NT2/D1 (cell line): Measurements from ENCODE around the gene VAPA.
"Not testable (repeated sequence)": the region's sequence is repeated elsewhere in the genome, so short reads cannot be mapped to it uniquely, and the experiment has no call there.

Experiments used
- DNase-seq: peaks from one replicate; pipeline ENCODE4 v3.0.0-alpha.2; 2011; ENCODE audit warnings: low read depth, low spot score
- H3K27me3 ChIP-seq: 2 replicates; pipeline ENCODE4 v1.6.0; 2011; ENCODE audit warnings: mild to moderate bottlenecking; ENCODE audit not compliant: insufficient read length, insufficient read depth
- H3K36me3 ChIP-seq: 2 replicates; pipeline ENCODE4 v1.6.1; 2011; ENCODE audit warnings: mild to moderate bottlenecking, low read length, mixed read lengths; ENCODE audit not compliant: insufficient read depth, insufficient read length
- H3K4me1 ChIP-seq: 2 replicates; pipeline ENCODE4 v1.5.1; 2011; ENCODE audit not compliant: insufficient read depth, insufficient read length
- H3K4me3 ChIP-seq: 2 replicates; pipeline ENCODE4 v1.5.1; 2011; ENCODE audit warnings: low read depth; ENCODE audit not compliant: insufficient read length
- H3K9ac ChIP-seq: 2 replicates; pipeline ENCODE4 v1.6.0; 2011; ENCODE audit warnings: low read depth; ENCODE audit not compliant: insufficient read length
- H3K9me3 ChIP-seq: 2 replicates; pipeline ENCODE4 v1.5.1; 2011; ENCODE audit warnings: mild to moderate bottlenecking, low read length; ENCODE audit not compliant: insufficient read depth
- SUZ12 ChIP-seq: IDR thresholded peaks from 2 replicates; pipeline ENCODE4 v1.6.1; 2011; ENCODE audit not compliant: insufficient read length, insufficient read depth; ENCODE audit errors: extremely low read depth
- YY1 ChIP-seq: IDR thresholded peaks from 2 replicates; pipeline ENCODE4 v1.6.1; 2011; ENCODE audit not compliant: insufficient read length, insufficient read depth
- ZNF274 ChIP-seq: IDR thresholded peaks from 2 replicates; pipeline ENCODE4 v1.6.1; 2011; ENCODE audit warnings: mild to moderate bottlenecking, low read depth, low read length

The VAPA gene

DNA sequence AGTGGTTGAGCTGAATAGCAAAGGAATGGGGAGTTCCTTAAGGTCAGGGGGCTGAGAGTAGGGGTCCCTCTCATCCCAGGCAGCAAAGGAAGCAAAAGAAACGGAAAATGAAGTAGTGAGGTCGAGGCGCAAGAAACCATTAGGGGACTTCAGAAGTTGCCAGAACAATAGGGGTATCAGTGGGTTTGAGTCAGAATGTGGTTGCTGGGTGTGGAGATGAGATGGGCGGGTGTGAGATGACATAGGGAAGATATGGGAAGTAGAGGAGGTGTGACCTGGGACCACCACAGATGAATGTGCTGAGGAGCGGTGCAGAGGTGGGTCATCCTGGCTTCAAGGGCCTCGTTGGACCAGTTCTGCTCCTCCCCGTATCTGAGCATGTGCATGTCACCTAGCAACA is 13.1 kb upstream of the VAPA start:
- Histone ChIP-seq H3K9ac (no peak overlapping the region), H3K4me3 (no peak overlapping the region), H3K36me3 (no peaks in the 10 kb centered on the region), H3K27me3 (no peaks in the 10 kb centered on the region), H3K4me1 (no peaks in the 10 kb centered on the region), H3K9me3 (no peaks in the 10 kb centered on the region)
- DNase-seq, result no peak
- no peak for TF ChIP-seq YY1
- no peak for TF ChIP-seq SUZ12
- TF ChIP-seq ZNF274, result no peak

DNA sequence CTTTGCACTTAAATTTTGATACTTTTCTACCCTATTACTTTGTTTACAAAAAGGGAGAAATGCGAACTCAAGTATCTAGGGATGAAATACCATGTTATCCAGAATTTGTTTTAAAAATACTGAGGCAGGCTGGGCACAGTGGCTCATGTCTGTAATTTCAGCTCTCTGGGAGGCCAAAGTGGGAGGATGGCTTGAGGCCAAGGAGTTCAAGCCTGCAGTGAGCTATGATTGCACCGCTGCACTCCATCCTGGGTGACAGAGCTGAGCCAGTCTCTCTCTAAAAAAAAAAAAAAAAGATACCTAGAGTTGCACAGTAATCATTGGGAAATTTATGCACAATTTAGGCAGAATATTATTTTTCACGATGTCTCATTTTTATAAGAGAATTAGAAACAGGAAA is 12.4 kb upstream of the VAPA start:
- Histone ChIP-seq H3K36me3 (no peaks in the 10 kb centered on the region), H3K27me3 (no peaks in the 10 kb centered on the region), H3K9me3 (no peaks in the 10 kb centered on the region), H3K9ac (no peak overlapping the region), H3K4me1 (no peaks in the 10 kb centered on the region), H3K4me3 (no peak overlapping the region)
- no peak for TF ChIP-seq YY1
- no peak for TF ChIP-seq ZNF274
- no peak for TF ChIP-seq SUZ12
- DNase-seq, result no peak

DNA sequence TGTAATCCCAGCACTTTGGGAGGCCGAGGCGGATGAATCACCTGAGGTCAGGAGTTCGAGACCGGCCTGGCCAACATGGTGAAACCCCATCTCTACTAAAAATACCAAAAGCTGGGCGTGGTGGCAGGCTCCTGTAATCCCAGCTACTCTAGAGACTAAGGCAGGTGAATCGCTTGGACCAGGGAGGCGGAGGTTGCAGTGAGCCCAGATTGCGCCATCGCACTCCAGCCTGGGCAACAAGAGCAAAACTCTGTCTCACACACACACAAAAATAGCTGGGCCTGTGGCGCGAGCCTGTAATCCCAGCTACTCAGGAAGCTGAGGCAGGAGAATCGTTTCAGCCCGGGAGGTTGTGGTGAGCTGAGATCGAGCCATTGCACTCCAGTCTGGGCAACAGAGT is 11.6 kb upstream of the VAPA start:
- H3K9ac ChIP-seq, H3K36me3 ChIP-seq, DNase-seq, H3K9me3 ChIP-seq, H3K4me1 ChIP-seq, H3K4me3 ChIP-seq, H3K27me3 ChIP-seq: not testable (repeated sequence)

DNA sequence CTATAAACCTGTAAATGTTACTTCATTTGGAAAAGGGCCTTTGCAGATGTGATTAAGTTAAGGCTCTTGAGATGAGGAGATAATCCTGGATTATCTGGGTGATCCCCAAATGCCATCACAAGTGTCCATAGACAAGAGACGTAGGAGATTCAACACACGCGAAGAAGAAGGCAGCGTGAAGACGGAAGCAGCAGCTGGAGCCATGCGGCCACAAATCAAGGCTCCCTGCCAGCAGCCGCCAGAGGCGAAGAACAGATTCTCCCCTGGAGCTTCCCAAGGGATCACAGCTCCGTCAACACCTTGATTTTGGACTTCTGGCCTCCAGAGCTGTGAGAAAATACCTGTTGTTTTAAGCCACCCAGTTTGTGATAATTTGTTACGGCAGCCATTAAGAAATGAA is 11.0 kb upstream of the VAPA start:
- no peaks in the 10 kb centered on the region for H3K4me1 ChIP-seq
- H3K27me3 ChIP-seq, result no peaks in the 10 kb centered on the region
- H3K4me3 ChIP-seq, result no peak overlapping the region
- H3K9ac ChIP-seq, result no peak overlapping the region
- DNase-seq, result no peak
- no peaks in the 10 kb centered on the region for H3K36me3 ChIP-seq
- no peaks in the 10 kb centered on the region for H3K9me3 ChIP-seq
- TF ChIP-seq YY1, result no peak
- no peak for TF ChIP-seq SUZ12
- no peak for TF ChIP-seq ZNF274

DNA sequence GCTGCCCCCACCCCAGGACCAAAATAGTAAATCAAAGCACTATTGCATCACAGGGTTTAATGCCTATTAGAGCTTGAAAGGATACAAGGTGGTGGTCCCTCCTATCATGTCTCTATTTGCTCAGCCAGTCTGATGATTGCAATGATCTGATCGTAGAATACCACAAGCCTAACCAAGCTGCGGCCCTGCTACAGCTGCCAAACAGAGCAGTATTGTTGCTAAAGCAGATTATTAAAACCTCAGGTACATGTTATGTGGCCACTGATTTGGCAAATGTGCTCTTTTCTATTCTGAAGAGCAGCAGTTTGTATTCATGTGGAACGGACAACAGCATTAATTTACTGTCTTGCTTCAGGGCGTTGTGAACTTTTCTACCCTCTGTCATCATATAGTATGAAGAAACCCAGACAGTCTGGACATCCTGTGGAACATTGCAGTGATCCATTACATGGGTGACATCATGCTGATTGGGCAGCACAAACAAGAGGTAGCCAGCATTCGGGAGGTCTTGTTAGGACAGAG is 8.4 kb upstream of the VAPA start:
- H3K4me1 ChIP-seq, result no peaks in the 10 kb centered on the region
- DNase-seq, result no peak
- TF ChIP-seq YY1, result no peak
- no peak for TF ChIP-seq SUZ12
- no peak for TF ChIP-seq ZNF274
- H3K27me3 ChIP-seq, result no peaks in the 10 kb centered on the region
- no peak overlapping the region for H3K4me3 ChIP-seq
- H3K36me3 ChIP-seq, result no peaks in the 10 kb centered on the region
- no peaks in the 10 kb centered on the region for H3K9me3 ChIP-seq
- H3K9ac ChIP-seq, result no peak overlapping the region

DNA sequence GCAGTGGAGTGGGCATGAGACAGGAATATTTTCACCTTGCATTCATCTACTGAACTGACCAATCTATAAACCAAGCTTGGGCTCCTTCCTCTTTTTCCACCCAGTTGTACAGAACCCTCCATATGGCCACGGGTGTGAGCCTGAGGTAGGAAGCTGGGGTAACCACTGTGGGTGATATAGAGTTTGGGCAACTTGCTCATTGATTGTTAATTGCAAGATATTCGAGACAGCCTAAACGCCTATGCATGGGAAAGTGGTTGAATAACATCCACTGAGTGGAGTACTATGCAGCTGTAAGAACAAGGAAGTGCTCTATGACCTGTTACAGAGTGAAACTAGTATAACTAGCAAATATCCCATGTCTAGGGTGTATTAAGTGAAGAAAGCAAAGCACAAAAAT is 7.3 kb upstream of the VAPA start:
- DNase-seq, result no peak
- Histone ChIP-seq H3K36me3 (no peaks in the 10 kb centered on the region), H3K9me3 (no peaks in the 10 kb centered on the region), H3K4me3 (no peak overlapping the region), H3K9ac (no peak overlapping the region), H3K4me1 (no peaks in the 10 kb centered on the region), H3K27me3 (no peaks in the 10 kb centered on the region)
- no peak for TF ChIP-seq YY1
- TF ChIP-seq ZNF274, result no peak
- TF ChIP-seq SUZ12, result no peak

DNA sequence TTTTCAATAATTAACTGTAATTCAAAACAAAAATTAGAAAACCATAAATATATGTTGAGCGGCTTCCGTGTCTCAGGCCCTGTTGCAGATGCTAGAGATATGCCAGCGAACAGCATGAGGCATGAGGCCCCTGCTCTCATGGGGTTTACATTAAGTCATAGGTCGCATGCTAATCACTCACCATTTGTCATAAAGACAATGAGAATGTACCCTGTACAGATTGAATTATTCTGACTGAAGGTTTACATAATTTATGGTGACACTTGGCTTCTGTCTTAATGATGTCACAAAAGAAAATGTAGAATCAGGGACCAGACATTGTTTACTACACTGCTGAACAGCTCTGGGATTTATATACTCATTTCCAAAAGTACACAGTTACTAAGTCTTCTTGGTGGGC is 5.9 kb upstream of the VAPA start:
- H3K4me1 ChIP-seq, result no peaks in the 10 kb centered on the region
- no peak overlapping the region for H3K9ac ChIP-seq
- no peak for TF ChIP-seq YY1
- TF ChIP-seq SUZ12, result no peak
- TF ChIP-seq ZNF274, result no peak
- H3K9me3 ChIP-seq, result peaks cover 4% of the 10 kb centered on the region; the same call in 1 of the 2 replicates
- H3K36me3 ChIP-seq, result no peaks in the 10 kb centered on the region
- DNase-seq, result no peak
- H3K4me3 ChIP-seq, result no peak overlapping the region
- no peaks in the 10 kb centered on the region for H3K27me3 ChIP-seq

DNA sequence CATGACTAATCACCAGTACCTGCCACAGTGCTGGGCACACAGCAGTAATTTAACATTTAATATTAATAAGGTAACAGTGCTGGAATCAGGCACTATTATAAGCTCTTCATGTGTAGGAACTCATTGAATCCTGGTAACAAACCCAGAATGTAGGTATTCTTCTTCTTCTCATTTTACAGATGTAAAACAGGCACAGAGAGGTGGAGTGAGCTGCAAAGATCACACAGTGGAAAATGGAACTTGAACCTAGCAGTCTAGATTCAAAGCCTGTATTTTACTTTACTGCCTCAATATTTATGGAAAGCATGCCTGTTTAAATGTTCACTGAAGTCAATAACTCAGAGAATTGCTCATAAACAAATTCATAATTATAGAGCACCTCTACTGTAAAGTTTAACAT is 3.7 kb upstream of the VAPA start:
- no peaks in the 10 kb centered on the region for H3K27me3 ChIP-seq
- no peaks in the 10 kb centered on the region for H3K4me1 ChIP-seq
- TF ChIP-seq SUZ12 (no peak), ZNF274 (no peak), YY1 (no peak)
- peaks cover 4% of the 10 kb centered on the region; the same call in 1 of the 2 replicates for H3K9me3 ChIP-seq
- H3K9ac ChIP-seq, result no peak overlapping the region
- no peak for DNase-seq
- H3K36me3 ChIP-seq, result no peaks in the 10 kb centered on the region
- H3K4me3 ChIP-seq, result no peak overlapping the region
